HEK293 (cell line): Measurements from ENCODE around the gene LDLRAD3.

Experiments
- CTCF ChIA-PET: fragments of 350-600 bp; formaldehyde crosslinking; extraction: SDS; loops from one replicate; lab custom pipeline; 2021; ENCODE audit warnings: antibody characterized with exemption; lab: Yijun Ruan, JAX
- POLR2A ChIA-PET: fragments of 300-600 bp; formaldehyde crosslinking; extraction: SDS; loops from one replicate; lab custom pipeline; 2020; ENCODE audit warnings: antibody characterized with exemption, inconsistent platforms; lab: Yijun Ruan, JAX
- H3K27ac ChIP-seq: fragments of 200-500 bp; sonication (Bioruptor generic); 2 replicates; pipeline ENCODE4 v1.5.1; 2014; ENCODE audit warnings: low read depth, low read length, control low read depth, inconsistent platforms; ENCODE audit errors: extremely low read depth
- H3K36me3 ChIP-seq, 2 experiments: fragments of 200-500 bp in 1 of 2; sonication (Bioruptor generic) in 1 of 2; 1 replicate in 1 of 2; 2 replicates in 1 of 2; pipeline ENCODE4 v1.5.1; 2014 to 2017; ENCODE audit warnings: inconsistent platforms in 2 of 2, low read length in 2 of 2; ENCODE audit not compliant: control insufficient read depth in 2 of 2, insufficient read depth in 1 of 2
- H3K4me1 ChIP-seq: fragments of 200-500 bp; sonication (Bioruptor generic); 2 replicates; pipeline ENCODE4 v1.5.1; 2014; ENCODE audit warnings: mild to moderate bottlenecking, low read length, inconsistent platforms; ENCODE audit not compliant: control insufficient read depth, insufficient read depth
- H3K4me3 ChIP-seq: 2 replicates; pipeline ENCODE4 v1.5.1; 2011; ENCODE audit warnings: low read depth, mild to moderate bottlenecking, control low read depth, low read length, moderate library complexity
- H3K9me3 ChIP-seq: fragments of 200-500 bp; sonication (Bioruptor generic); 2 replicates; pipeline ENCODE4 v1.5.1; 2014; ENCODE audit warnings: low read depth, low read length, inconsistent platforms; ENCODE audit not compliant: control insufficient read depth, insufficient read depth
- EGR2 ChIP-seq: fragments of 450-650 bp; formaldehyde crosslinking; IDR thresholded peaks from 2 replicates; pipeline ENCODE4 v1.5.1; 2016; ENCODE audit warnings: low read depth, missing biosample characterization, missing genetic modification characterization
- MEIS1 ChIP-seq: sonication (generic); formaldehyde crosslinking; IDR thresholded peaks from 2 replicates; pipeline ENCODE4 v1.8.1; 2022; ENCODE audit warnings: missing genetic modification reagents, mild to moderate bottlenecking, borderline replicate concordance
- PRDM10 ChIP-seq: fragments of 450-650 bp; formaldehyde crosslinking; IDR thresholded peaks from 2 replicates; pipeline ENCODE4 v1.5.1; 2016; ENCODE audit warnings: missing biosample characterization, missing genetic modification characterization
- SETDB1 ChIP-seq: IDR thresholded peaks from one replicate; pipeline ENCODE4 v1.6.1; 2017; ENCODE audit warnings: mild to moderate bottlenecking, low read length, moderate library complexity, mixed read lengths; ENCODE audit not compliant: insufficient read length
- ZNF140 ChIP-seq: fragments of 450-650 bp; formaldehyde crosslinking; IDR thresholded peaks from 2 replicates; pipeline ENCODE4 v1.5.1; 2016; ENCODE audit warnings: missing biosample characterization, missing genetic modification characterization
- ZNF184 ChIP-seq: fragments of 450-650 bp; IDR thresholded peaks from 2 replicates; pipeline ENCODE4 v1.5.1; 2018; ENCODE audit warnings: missing biosample characterization, mild to moderate bottlenecking, missing genetic modification characterization
- ZNF266 ChIP-seq: fragments of 450-650 bp; formaldehyde crosslinking; IDR thresholded peaks from 2 replicates; pipeline ENCODE4 v1.5.1; 2016; ENCODE audit warnings: missing biosample characterization, missing genetic modification characterization, low read depth
- ZNF280D ChIP-seq: fragments of 450-650 bp; formaldehyde crosslinking; IDR thresholded peaks from 2 replicates; pipeline ENCODE4 v1.5.1; 2016; ENCODE audit warnings: missing biosample characterization, missing genetic modification characterization
- ZNF558 ChIP-seq: fragments of 450-650 bp; formaldehyde crosslinking; IDR thresholded peaks from 2 replicates; pipeline ENCODE4 v1.5.1; 2016; ENCODE audit warnings: missing biosample characterization, missing genetic modification characterization
- ZNF76 ChIP-seq: fragments of 450-650 bp; formaldehyde crosslinking; IDR thresholded peaks from 2 replicates; pipeline ENCODE4; 2016; ENCODE audit warnings: low read depth, missing biosample characterization, missing genetic modification characterization, borderline replicate concordance
- ZNF843 ChIP-seq: fragments of 450-650 bp; formaldehyde crosslinking; IDR thresholded peaks from 2 replicates; pipeline ENCODE4 v1.5.1; 2016; ENCODE audit warnings: missing biosample characterization, missing genetic modification characterization
- ZSCAN23 ChIP-seq: fragments of 450-650 bp; formaldehyde crosslinking; IDR thresholded peaks from 2 replicates; pipeline ENCODE4 v1.5.1; 2016; ENCODE audit warnings: missing biosample characterization, missing genetic modification characterization
- ZSCAN30 ChIP-seq: fragments of 450-650 bp; IDR thresholded peaks from 2 replicates; pipeline ENCODE4 v1.5.1; 2018; ENCODE audit warnings: missing biosample characterization, mild to moderate bottlenecking, missing genetic modification characterization, moderate library complexity
- TF ChIP-seq, protein P1 (sequence below): fragments of 450-650 bp; formaldehyde crosslinking; IDR thresholded peaks from 2 replicates; pipeline ENCODE4 v1.5.1; 2016; ENCODE audit warnings: missing biosample characterization, missing genetic modification characterization
- TF ChIP-seq, protein P2 (sequence below): fragments of 450-650 bp; formaldehyde crosslinking; IDR thresholded peaks from 2 replicates; pipeline ENCODE4 v1.5.1; 2017; ENCODE audit warnings: missing biosample characterization, missing genetic modification characterization
- TF ChIP-seq, protein P3 (sequence below): fragments of 450-650 bp; formaldehyde crosslinking; IDR thresholded peaks from 2 replicates; pipeline ENCODE4 v1.5.1; 2016; ENCODE audit warnings: missing biosample characterization, missing genetic modification characterization, borderline replicate concordance

LDLRAD3 gene

GRCh38 chr11:35974882-35975589 is 31.2 kb downstream of the LDLRAD3 start:
- Histone ChIP-seq H3K9me3 (no peaks in the 10 kb centered on the region), H3K36me3 (no peaks in the 10 kb centered on the region), H3K4me3 (no peak overlapping the region), H3K27ac (no peak overlapping the region), H3K4me1 (no peaks in the 10 kb centered on the region)
- TF ChIP-seq PRDM10 (tag by site-specific recombination): no peak
- TF ChIP-seq, protein P1, sequence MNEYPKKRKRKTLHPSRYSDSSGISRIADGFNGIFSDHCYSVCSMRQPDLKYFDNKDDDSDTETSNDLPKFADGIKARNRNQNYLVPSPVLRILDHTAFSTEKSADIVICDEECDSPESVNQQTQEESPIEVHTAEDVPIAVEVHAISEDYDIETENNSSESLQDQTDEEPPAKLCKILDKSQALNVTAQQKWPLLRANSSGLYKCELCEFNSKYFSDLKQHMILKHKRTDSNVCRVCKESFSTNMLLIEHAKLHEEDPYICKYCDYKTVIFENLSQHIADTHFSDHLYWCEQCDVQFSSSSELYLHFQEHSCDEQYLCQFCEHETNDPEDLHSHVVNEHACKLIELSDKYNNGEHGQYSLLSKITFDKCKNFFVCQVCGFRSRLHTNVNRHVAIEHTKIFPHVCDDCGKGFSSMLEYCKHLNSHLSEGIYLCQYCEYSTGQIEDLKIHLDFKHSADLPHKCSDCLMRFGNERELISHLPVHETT (tag by site-specific recombination): no peak
- no peak for TF ChIP-seq ZNF843
- CTCF ChIA-PET: no interaction called here
- POLR2A ChIA-PET: no interaction called here

GRCh38 chr11:35976434-35976833 is 32.6 kb downstream of the LDLRAD3 start:
- Histone ChIP-seq H3K4me1 (no peaks in the 10 kb centered on the region), H3K4me3 (no peak overlapping the region), H3K27ac (no peak overlapping the region), H3K9me3 (no peaks in the 10 kb centered on the region), H3K36me3 (no peaks in the 10 kb centered on the region)
- CTCF ChIA-PET: no interaction called here
- TF ChIP-seq ZNF76 (tag by site-specific recombination) (no peak), ZNF558 (tag by site-specific recombination) (no peak), EGR2 (tag by site-specific recombination) (no peak), ZSCAN23 (tag by site-specific recombination) (no peak), SETDB1 (no peak), ZNF184 (no peak), ZSCAN30 (tag by site-specific recombination) (no peak), MEIS1 (CRISPR knock-in tag) (no peak), ZNF266 (tag by site-specific recombination) (no peak), ZNF140 (tag by site-specific recombination) (no peak), ZNF280D (tag by site-specific recombination) (no peak)
- TF ChIP-seq, protein P2, sequence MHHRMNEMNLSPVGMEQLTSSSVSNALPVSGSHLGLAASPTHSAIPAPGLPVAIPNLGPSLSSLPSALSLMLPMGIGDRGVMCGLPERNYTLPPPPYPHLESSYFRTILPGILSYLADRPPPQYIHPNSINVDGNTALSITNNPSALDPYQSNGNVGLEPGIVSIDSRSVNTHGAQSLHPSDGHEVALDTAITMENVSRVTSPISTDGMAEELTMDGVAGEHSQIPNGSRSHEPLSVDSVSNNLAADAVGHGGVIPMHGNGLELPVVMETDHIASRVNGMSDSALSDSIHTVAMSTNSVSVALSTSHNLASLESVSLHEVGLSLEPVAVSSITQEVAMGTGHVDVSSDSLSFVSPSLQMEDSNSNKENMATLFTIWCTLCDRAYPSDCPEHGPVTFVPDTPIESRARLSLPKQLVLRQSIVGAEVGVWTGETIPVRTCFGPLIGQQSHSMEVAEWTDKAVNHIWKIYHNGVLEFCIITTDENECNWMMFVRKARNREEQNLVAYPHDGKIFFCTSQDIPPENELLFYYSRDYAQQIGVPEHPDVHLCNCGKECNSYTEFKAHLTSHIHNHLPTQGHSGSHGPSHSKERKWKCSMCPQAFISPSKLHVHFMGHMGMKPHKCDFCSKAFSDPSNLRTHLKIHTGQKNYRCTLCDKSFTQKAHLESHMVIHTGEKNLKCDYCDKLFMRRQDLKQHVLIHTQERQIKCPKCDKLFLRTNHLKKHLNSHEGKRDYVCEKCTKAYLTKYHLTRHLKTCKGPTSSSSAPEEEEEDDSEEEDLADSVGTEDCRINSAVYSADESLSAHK (tag by site-specific recombination): no peak
- TF ChIP-seq, protein P3, sequence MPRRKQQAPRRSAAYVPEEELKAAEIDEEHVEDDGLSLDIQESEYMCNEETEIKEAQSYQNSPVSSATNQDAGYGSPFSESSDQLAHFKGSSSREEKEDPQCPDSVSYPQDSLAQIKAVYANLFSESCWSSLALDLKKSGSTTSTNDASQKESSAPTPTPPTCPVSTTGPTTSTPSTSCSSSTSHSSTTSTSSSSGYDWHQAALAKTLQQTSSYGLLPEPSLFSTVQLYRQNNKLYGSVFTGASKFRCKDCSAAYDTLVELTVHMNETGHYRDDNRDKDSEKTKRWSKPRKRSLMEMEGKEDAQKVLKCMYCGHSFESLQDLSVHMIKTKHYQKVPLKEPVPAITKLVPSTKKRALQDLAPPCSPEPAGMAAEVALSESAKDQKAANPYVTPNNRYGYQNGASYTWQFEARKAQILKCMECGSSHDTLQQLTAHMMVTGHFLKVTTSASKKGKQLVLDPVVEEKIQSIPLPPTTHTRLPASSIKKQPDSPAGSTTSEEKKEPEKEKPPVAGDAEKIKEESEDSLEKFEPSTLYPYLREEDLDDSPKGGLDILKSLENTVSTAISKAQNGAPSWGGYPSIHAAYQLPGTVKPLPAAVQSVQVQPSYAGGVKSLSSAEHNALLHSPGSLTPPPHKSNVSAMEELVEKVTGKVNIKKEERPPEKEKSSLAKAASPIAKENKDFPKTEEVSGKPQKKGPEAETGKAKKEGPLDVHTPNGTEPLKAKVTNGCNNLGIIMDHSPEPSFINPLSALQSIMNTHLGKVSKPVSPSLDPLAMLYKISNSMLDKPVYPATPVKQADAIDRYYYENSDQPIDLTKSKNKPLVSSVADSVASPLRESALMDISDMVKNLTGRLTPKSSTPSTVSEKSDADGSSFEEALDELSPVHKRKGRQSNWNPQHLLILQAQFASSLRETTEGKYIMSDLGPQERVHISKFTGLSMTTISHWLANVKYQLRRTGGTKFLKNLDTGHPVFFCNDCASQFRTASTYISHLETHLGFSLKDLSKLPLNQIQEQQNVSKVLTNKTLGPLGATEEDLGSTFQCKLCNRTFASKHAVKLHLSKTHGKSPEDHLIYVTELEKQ: no peak
- POLR2A ChIA-PET: no interaction called here
